PC-9 (cell line): ENCODE results near the gene FABP7.
"Not testable (repeated sequence)": the region's sequence is repeated elsewhere in the genome, so short reads cannot be mapped to it uniquely, and the experiment has no call there.

Experiments
- CTCF ChIP-seq: fragments of 200-600 bp; sonication (generic); conservative IDR thresholded peaks from 2 replicates; pipeline ENCODE4 v1.6.1; 2017; ENCODE audit warnings: mixed run types, antibody characterized with exemption, mild to moderate bottlenecking, moderate library complexity
- EZH2 ChIP-seq: fragments of 200-600 bp; sonication (generic); IDR thresholded peaks from 2 replicates; pipeline ENCODE4 v1.8.0; 2017; ENCODE audit warnings: antibody characterized with exemption, low read depth

- TF ChIP-seq CTCF, EZH2: not testable (repeated sequence)
Measured at GRCh38 chr6:122748945-122749344, 30.6 kb upstream of the FABP7 start.
